PC-3 (cell line): ENCODE measurements around the gene LGALS9.

Experiments
- EZH2 ChIP-seq: fragments of 300-600 bp; sonication (generic); IDR thresholded peaks from one replicate; pipeline ENCODE4 v1.6.1; 2017; ENCODE audit warnings: antibody characterized with exemption, mild to moderate bottlenecking, low read length; ENCODE audit not compliant: unreplicated experiment
- EZH2phosphoT487 ChIP-seq: fragments of 300-600 bp; sonication (generic); IDR thresholded peaks from 2 replicates; pipeline ENCODE4 v1.6.1; 2018; ENCODE audit warnings: mild to moderate bottlenecking, antibody characterized with exemption, low read length, borderline replicate concordance

GRCh38 chr17:27609611-27610303 is 21.2 kb upstream of the LGALS9 start:
- TF ChIP-seq EZH2phosphoT487 (no peak), EZH2 (no peak)
